ENCODE results near the gene CAPN13. TPM values are rescaled to one million over a fixed set of nuclear protein-coding genes. Genes with fewer than 3 reads are reported as not detected.

The CAPN13 gene
- total RNA-seq, 1 donor from 2014 or later, result not detected

GRCh38 chr2:30684516-30684915, 122.7 kb downstream of the CAPN13 start:
- H3K27ac Mint-ChIP-seq, result no peak overlapping the region
- H3K9me3 ChIP-seq (ENCODE audit: low read depth), result no peaks in the 10 kb centered on the region
- no peaks in the 10 kb centered on the region for H3K27me3 ChIP-seq
- H3F3A ChIP-seq (ENCODE audit: low read depth), result no peaks in the 10 kb centered on the region
- no peak overlapping the region for H3K4me2 ChIP-seq
- DNase-seq (ENCODE audit: low spot score), result no peak
- no peak overlapping the region for H3K4me3 Mint-ChIP-seq
- no peaks in the 10 kb centered on the region for H3K36me3 Mint-ChIP-seq
- H3K27me3 Mint-ChIP-seq (ENCODE audit: insufficient read depth, low read depth), result no peaks in the 10 kb centered on the region
- H3K4me1 ChIP-seq, result peaks cover 4% of the 10 kb centered on the region
- TF ChIP-seq, protein P1, sequence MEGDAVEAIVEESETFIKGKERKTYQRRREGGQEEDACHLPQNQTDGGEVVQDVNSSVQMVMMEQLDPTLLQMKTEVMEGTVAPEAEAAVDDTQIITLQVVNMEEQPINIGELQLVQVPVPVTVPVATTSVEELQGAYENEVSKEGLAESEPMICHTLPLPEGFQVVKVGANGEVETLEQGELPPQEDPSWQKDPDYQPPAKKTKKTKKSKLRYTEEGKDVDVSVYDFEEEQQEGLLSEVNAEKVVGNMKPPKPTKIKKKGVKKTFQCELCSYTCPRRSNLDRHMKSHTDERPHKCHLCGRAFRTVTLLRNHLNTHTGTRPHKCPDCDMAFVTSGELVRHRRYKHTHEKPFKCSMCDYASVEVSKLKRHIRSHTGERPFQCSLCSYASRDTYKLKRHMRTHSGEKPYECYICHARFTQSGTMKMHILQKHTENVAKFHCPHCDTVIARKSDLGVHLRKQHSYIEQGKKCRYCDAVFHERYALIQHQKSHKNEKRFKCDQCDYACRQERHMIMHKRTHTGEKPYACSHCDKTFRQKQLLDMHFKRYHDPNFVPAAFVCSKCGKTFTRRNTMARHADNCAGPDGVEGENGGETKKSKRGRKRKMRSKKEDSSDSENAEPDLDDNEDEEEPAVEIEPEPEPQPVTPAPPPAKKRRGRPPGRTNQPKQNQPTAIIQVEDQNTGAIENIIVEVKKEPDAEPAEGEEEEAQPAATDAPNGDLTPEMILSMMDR (IDR thresholded peaks at IDR 0.05), result no peak
- no peak for TF ChIP-seq EZH2phosphoT487 (IDR thresholded peaks at IDR 0.05)
- TF ChIP-seq EZH2 (IDR thresholded peaks at IDR 0.05), result no peak
- H3K4me1 Mint-ChIP-seq, result peaks cover 4% of the 10 kb centered on the region
- no peaks in the 10 kb centered on the region for H4K20me1 ChIP-seq (ENCODE audit: low read depth)
- H3K36me3 ChIP-seq, result no peaks in the 10 kb centered on the region
- no peaks in the 10 kb centered on the region for H3K79me2 ChIP-seq (ENCODE audit: low read depth)
- no peaks in the 10 kb centered on the region for H3K9me3 Mint-ChIP-seq
- no peak overlapping the region for H3K27ac ChIP-seq
- H3K4me3 ChIP-seq, result no peak overlapping the region
- H2AFZ ChIP-seq (replicated peaks), result no peak overlapping the region
- H3K9ac ChIP-seq, result no peak overlapping the region

DNA sequence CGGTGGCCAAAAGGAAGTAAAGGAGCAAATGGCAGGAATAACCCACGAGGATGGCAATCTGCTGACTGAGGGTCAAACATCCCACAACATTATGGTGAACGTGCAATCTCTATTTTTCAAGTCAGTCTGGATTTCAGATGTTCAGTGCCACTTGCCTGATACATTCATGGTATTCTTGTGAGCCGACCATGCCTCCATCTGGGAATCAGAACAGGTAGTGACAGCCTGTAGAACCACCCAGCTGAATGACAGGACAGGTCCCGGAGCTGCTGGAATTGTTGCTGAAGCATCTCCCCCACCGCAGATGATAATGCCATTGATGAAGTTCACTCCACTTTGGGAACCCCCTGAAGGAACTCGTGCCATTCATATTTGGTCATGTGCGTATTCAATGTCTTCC, 123.2 kb downstream of the CAPN13 start:
- peaks cover 7% of the 10 kb centered on the region for H3K4me1 Mint-ChIP-seq
- no peak overlapping the region for H3K4me3 Mint-ChIP-seq
- H3F3A ChIP-seq (ENCODE audit: low read depth), result no peaks in the 10 kb centered on the region
- no peaks in the 10 kb centered on the region for H3K36me3 Mint-ChIP-seq
- no peak for DNase-seq (ENCODE audit: low spot score)
- H3K27ac Mint-ChIP-seq, result no peak overlapping the region
- H3K27me3 ChIP-seq, result no peaks in the 10 kb centered on the region
- H3K36me3 ChIP-seq, result no peaks in the 10 kb centered on the region
- H3K4me2 ChIP-seq, result no peak overlapping the region
- no peak overlapping the region for H3K9ac ChIP-seq
- no peaks in the 10 kb centered on the region for H3K9me3 ChIP-seq (ENCODE audit: low read depth)
- no peaks in the 10 kb centered on the region for H3K27me3 Mint-ChIP-seq (ENCODE audit: insufficient read depth, low read depth)
- H4K20me1 ChIP-seq (ENCODE audit: low read depth), result no peaks in the 10 kb centered on the region
- no peak overlapping the region for H2AFZ ChIP-seq (replicated peaks)
- TF ChIP-seq EZH2phosphoT487 (IDR thresholded peaks at IDR 0.05), result no peak
- TF ChIP-seq, protein P1 (IDR thresholded peaks at IDR 0.05), result no peak
- no peak for TF ChIP-seq EZH2 (IDR thresholded peaks at IDR 0.05)
- no peak overlapping the region for H3K27ac ChIP-seq
- no peaks in the 10 kb centered on the region for H3K9me3 Mint-ChIP-seq
- H3K79me2 ChIP-seq (ENCODE audit: low read depth), result no peaks in the 10 kb centered on the region
- H3K4me3 ChIP-seq, result no peak overlapping the region
- peaks cover 3% of the 10 kb centered on the region for H3K4me1 ChIP-seq

GRCh38 chr2:30683236-30683956, 123.8 kb downstream of the CAPN13 start:
- Histone ChIP-seq H3K9me3 (ENCODE audit: low read depth) (no peaks in the 10 kb centered on the region), H3K79me2 (ENCODE audit: low read depth) (no peaks in the 10 kb centered on the region), H4K20me1 (ENCODE audit: low read depth) (no peaks in the 10 kb centered on the region), H3K4me2 (no peak overlapping the region), H3K27ac (no peak overlapping the region), H3K27me3 (no peaks in the 10 kb centered on the region), H3K4me1 (no peaks in the 10 kb centered on the region), H3K36me3 (no peaks in the 10 kb centered on the region), H3F3A (ENCODE audit: low read depth) (no peaks in the 10 kb centered on the region), H3K9ac (no peak overlapping the region), H2AFZ (replicated peaks) (no peak overlapping the region), H3K4me3 (no peak overlapping the region)
- Mint-ChIP-seq H3K36me3 (no peaks in the 10 kb centered on the region), H3K4me3 (no peak overlapping the region), H3K27ac (no peak overlapping the region), H3K4me1 (peaks cover 11% of the 10 kb centered on the region), H3K27me3 (ENCODE audit: insufficient read depth, low read depth) (no peaks in the 10 kb centered on the region), H3K9me3 (no peaks in the 10 kb centered on the region)
- TF ChIP-seq EZH2 (IDR thresholded peaks at IDR 0.05) (no peak), EZH2phosphoT487 (IDR thresholded peaks at IDR 0.05) (no peak)
- TF ChIP-seq, protein P1 (IDR thresholded peaks at IDR 0.05), result no peak
- no peak for DNase-seq (ENCODE audit: low spot score)
